Testis (tissue), 3 donors: ENCODE data around the gene CPA4. TPM values are rescaled to one million over a fixed set of nuclear protein-coding genes. Genes with fewer than 3 reads are reported as not detected.
A peak's percentile ranks its signal among the peaks of the same experiment; 100 is the strongest.

Experiments used
- DNase-seq: peaks from one replicate; pipeline ENCODE4 v3.0.0-alpha.2; 2019
- H3K27ac ChIP-seq, 2 donors: fragments of 200-600 bp; sonication (generic); one replicate each; pipeline ENCODE4 v1.5.1; 2019
- H3K27me3 ChIP-seq: fragments of 200-600 bp; sonication (generic); one replicate; pipeline ENCODE4 v1.5.1; 2019
- H3K36me3 ChIP-seq: fragments of 200-600 bp; sonication (generic); one replicate; pipeline ENCODE4 v1.5.1; 2017; ENCODE audit warnings: low read depth; ENCODE audit errors: missing control alignments
- H3K4me1 ChIP-seq: fragments of 200-600 bp; sonication (generic); one replicate; pipeline ENCODE4 v1.5.1; 2019
- H3K4me3 ChIP-seq, 2 donors: fragments of 200-600 bp; sonication (generic); one replicate each; pipeline ENCODE4 v1.5.1; 2017 to 2019
- H3K9me3 ChIP-seq: fragments of 200-600 bp; sonication (generic); one replicate; pipeline ENCODE4 v1.5.1; 2017
- POLR2A ChIP-seq: fragments of 450-650 bp; IDR thresholded peaks from one replicate; pipeline ENCODE4 v1.6.1; 2017; ENCODE audit warnings: antibody characterized with exemption, mild to moderate bottlenecking, moderate library complexity
- WGBS, 2 donors: methylation state at CpG; one replicate each; pipeline ENCODE4 v1.1.5; 2018; 5-methylcytosine and 5-hydroxymethylcytosine counted together
- intact Hi-C: fragments of 100-400 bp; cut with DNase I; formaldehyde crosslinking; loops from one replicate; pipeline ENCODE4 v1.15.1; 2023; ENCODE audit warnings: low total_unique reads
- polyA plus RNA-seq: library from polyadenylated mRNA; stranded (reverse); fragments of 350-450 nt; fragmentation: Illumina TruSeq; extraction: RNeasy Lipid Tissue Mini Kit (QIAGEN cat#74804); gene quantifications from one replicate; pipeline ENCODE4 v1.2.3, GENCODE V29; 2014; ENCODE audit warnings: low read depth, low replicate concordance; ENCODE audit not compliant: insufficient read depth
- total RNA-seq, 2 donors: library from RNA; depleted of rRNA; stranded (reverse); fragments of >200 nt; gene quantifications; one replicate each; pipeline ENCODE4 v1.2.3, GENCODE V29; 2016
- TF ChIP-seq, protein P1 (sequence below), 3 experiments: fragments of 450-650 bp in 2 of 3; fragments of 200-600 bp in 1 of 3; sonication (generic) in 1 of 3; IDR thresholded peaks; one replicate each; pipeline ENCODE4 v1.5.1; 2016 to 2019; ENCODE audit warnings: antibody characterized with exemption in 3 of 3, mild to moderate bottlenecking in 2 of 3, moderate library complexity in 1 of 3

The CPA4 gene
- total and polyA plus RNA-seq, 3 donors from 2014 or later = 0.31 to 0.94 (median 0.68) TPM

DNA sequence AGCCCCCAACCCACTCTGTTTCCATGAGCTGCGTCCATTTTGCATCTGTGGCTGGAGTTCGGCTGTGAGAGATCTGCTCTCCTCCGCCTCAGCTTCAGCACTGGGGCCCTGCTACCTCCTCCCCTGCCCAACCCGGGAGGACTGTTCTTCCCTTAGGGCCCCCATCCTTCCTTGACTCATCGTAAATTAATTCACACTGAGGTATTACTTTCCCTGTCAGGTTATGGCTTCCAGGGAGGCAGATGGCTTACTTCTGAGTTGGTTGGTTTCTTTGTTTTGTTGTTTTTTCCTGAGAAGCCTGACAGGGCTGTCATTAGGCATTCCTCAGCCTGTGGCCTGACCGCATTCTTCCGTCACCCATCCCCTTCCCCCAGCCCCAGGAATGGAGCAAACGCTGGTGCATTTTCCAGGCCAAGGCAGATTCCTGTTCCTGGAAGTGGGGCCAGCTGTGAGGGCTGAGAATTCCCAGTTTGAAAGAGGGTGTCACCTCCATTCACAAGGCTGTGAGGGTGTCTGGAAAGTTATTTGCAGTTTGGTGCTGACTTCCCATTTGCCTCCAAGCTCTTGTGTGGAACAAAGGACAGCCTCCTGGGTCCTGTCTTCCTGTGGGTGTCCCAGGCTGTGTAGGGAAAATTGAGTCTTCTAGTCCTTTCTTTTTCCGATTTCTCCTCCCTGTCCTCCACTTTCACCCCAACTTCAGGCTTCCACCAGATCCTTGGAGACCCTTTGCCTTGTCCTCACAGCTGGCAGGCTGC, 63.3 kb downstream of the CPA4 start:
- Histone ChIP-seq H3K36me3 (no peaks in the 10 kb centered on the region), H3K27ac (peak overlapping the region; percentile 24 to 60), H3K4me1 (peaks cover 11% of the 10 kb centered on the region), H3K4me3 (no peak overlapping the region), H3K27me3 (no peaks in the 10 kb centered on the region), H3K9me3 (no peaks in the 10 kb centered on the region)
- WGBS, 2 donors = 60 to 68% methylated on average over 9 of the region's 9 CpGs
- intact Hi-C loops = no loop called here
- peak; percentile 41 for DNase-seq
- TF ChIP-seq POLR2A = no peak
- TF ChIP-seq, protein P1, sequence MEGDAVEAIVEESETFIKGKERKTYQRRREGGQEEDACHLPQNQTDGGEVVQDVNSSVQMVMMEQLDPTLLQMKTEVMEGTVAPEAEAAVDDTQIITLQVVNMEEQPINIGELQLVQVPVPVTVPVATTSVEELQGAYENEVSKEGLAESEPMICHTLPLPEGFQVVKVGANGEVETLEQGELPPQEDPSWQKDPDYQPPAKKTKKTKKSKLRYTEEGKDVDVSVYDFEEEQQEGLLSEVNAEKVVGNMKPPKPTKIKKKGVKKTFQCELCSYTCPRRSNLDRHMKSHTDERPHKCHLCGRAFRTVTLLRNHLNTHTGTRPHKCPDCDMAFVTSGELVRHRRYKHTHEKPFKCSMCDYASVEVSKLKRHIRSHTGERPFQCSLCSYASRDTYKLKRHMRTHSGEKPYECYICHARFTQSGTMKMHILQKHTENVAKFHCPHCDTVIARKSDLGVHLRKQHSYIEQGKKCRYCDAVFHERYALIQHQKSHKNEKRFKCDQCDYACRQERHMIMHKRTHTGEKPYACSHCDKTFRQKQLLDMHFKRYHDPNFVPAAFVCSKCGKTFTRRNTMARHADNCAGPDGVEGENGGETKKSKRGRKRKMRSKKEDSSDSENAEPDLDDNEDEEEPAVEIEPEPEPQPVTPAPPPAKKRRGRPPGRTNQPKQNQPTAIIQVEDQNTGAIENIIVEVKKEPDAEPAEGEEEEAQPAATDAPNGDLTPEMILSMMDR (IDR thresholded peaks at IDR 0.05) = no peak

DNA sequence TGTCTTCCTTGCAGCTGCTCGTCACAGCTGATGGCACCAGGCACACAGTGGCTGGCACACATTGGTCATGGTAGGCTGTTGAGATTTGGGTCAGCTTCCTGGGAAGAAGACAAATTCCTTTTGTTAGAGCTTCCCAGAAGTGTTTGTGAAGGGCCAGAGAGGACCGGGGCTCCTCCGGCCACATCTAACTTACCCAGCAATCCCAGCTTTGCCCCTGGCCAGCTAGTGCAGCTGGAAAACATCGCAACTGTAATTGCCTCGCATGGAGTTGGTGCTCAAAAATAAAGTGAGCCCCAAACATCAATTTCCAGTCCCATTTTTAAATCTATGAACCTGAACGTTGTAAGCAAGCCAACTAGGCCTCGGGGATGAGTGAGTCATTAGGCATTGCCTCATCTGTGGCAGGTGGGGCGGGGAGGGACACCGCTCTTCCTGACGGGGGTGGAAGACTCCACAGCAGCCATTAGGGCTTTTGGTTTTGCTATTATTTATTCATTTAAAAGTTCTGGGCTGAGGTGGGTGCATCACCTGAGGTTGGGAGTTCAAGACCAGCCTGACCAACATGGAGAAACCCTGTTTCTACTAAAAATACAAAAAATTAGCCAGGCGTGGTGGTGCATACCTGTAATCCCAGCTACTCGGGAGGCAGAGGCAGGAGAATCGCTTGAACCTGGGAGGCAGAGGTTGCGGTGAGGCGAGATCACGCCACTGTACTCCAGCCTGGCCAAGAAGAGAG, 64.1 kb downstream of the CPA4 start:
- TF ChIP-seq POLR2A = no peak
- TF ChIP-seq, protein P1 (IDR thresholded peaks at IDR 0.05) = no peak
- intact Hi-C loops = no loop called here
- Histone ChIP-seq H3K9me3 (no peaks in the 10 kb centered on the region), H3K4me1 (peaks cover 11% of the 10 kb centered on the region), H3K36me3 (no peaks in the 10 kb centered on the region), H3K27ac (peak overlapping the region in 1 of 2 donors; percentile 60), H3K4me3 (no peak overlapping the region), H3K27me3 (no peaks in the 10 kb centered on the region)
- DNase-seq = no peak
- WGBS, 2 donors = 77 to 82% methylated on average over 16 of the region's 16 CpGs

DNA sequence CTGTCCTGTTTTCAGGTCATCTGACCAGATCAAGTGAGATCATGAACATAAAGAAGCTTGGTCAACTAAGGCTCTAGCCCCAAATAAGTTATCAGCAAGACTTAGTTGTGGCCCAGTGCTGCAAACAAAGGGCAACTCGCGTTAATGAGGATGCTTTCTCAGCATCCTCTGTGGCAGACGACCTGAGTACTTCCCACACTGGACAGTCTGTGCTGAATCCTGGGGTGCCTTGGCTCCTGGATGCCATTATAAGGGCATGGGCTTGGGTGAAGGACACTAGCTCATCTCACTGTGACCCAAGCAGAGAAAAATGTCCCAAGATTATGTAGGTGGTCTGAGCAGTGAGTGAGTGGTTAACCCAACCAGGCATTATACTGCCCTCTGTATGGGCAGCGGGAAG, 65.5 kb downstream of the CPA4 start:
- H3K4me3 ChIP-seq = no peak overlapping the region
- intact Hi-C loops = no loop called here

DNA sequence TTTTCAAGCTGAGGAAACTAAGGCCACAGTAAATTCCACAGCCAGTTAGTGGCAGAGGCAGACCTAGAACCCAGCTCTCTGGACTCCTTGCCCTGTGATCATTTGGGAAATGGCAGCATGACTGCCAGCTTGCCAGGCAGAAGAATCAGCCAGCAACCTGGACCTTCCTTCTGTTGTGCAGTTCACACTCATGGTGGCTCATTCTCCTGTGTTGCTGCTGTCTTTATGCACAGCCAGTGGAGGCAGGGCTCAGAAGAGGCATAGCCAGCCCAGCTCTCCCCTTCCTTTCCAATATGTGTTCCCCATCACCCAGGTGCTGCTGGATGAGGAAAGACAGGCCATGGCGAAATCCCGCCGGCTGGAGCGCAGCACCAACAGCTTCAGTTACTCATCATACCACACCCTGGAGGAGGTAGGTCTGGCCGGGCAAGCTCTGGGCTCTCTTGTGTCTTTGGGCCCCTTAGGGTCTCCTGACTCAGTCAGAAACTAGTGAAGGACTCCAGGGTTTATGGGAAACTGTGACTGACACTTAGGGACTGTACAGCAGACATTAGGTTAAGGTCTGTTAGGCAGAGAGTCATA, 66.4 kb downstream of the CPA4 start:
- Histone ChIP-seq H3K27ac (no peak overlapping the region), H3K36me3 (no peaks in the 10 kb centered on the region), H3K27me3 (no peaks in the 10 kb centered on the region), H3K9me3 (no peaks in the 10 kb centered on the region), H3K4me3 (no peak overlapping the region), H3K4me1 (peaks cover 11% of the 10 kb centered on the region)
- 95 to 100% methylated on average over 5 of the region's 5 CpGs for WGBS, 2 donors
- TF ChIP-seq, protein P1 (IDR thresholded peaks at IDR 0.05) = no peak
- no peak for TF ChIP-seq POLR2A
- intact Hi-C loops = no loop called here
- DNase-seq = no peak

More for the DNA sequence above, 65.5 kb downstream of the CPA4 start:
- 88 to 94% methylated on average over 3 to 4 of the region's 4 CpGs for WGBS, 2 donors
- Histone ChIP-seq H3K27me3 (no peaks in the 10 kb centered on the region), H3K36me3 (no peaks in the 10 kb centered on the region), H3K4me1 (peaks cover 11% of the 10 kb centered on the region), H3K27ac (no peak overlapping the region), H3K9me3 (no peaks in the 10 kb centered on the region)
- TF ChIP-seq, protein P1 (IDR thresholded peaks at IDR 0.05) = no peak
- no peak for TF ChIP-seq POLR2A
- DNase-seq = no peak
